Heart left ventricle (tissue), 13 donors: ENCODE results near the gene SLC6A11.

ENCODE experiments used
- POLR2A ChIP-seq, 2 donors: fragments of 450-650 bp; IDR thresholded peaks; one replicate each; pipeline ENCODE4 v1.6.1; 2017; ENCODE audit warnings: antibody characterized with exemption in 2 of 2, mild to moderate bottlenecking in 2 of 2, moderate library complexity in 2 of 2
- TF ChIP-seq, protein P1 (sequence below), 12 donors: fragments of 200-600 bp; sonication (generic) in 4 of 12; IDR thresholded peaks; one replicate each; pipeline versions ENCODE4 v1.5.0 to v1.8.0; 2018 to 2022; ENCODE audit warnings: antibody characterized with exemption in 12 of 12, mild to moderate bottlenecking in 5 of 12
- donor health status: ischemic (EF 13 %, LVEDD 7.1; RV severe dilation, severe dysfunction).
- donor health status: DM: no; HTN: yes; CAD: no.
- donor health status: DM: no; HTN: no; CAD: no.
- donor health status: ischemic (EF 25% LVEDD 6.9; RV normal size, moderate dysfunction).
- donor health status: ischemic (EF 25% LVEDD 5.7; RV mildly dilated, moderate dysfunction).
- donor health status: ischemic (EF 35%, LVEDD 5.7; RV mildly dilated, moderate dysfunction).
- donor health status: nonischemic (EF 11% LVEDD 7.7; RV severe dilation, severe dysfunction).
- donor health status: DM: yes; HTN: yes; CAD: no.
- donor health status: PGD.
- donor health status: ischemic (EF 29% LVEDD 5.4; RV normal size, mild dysfunction).
- donor health status: nonischemic (EF 23%, LVEDD 6.1; RV moderate dilation, normal function).

DNA sequence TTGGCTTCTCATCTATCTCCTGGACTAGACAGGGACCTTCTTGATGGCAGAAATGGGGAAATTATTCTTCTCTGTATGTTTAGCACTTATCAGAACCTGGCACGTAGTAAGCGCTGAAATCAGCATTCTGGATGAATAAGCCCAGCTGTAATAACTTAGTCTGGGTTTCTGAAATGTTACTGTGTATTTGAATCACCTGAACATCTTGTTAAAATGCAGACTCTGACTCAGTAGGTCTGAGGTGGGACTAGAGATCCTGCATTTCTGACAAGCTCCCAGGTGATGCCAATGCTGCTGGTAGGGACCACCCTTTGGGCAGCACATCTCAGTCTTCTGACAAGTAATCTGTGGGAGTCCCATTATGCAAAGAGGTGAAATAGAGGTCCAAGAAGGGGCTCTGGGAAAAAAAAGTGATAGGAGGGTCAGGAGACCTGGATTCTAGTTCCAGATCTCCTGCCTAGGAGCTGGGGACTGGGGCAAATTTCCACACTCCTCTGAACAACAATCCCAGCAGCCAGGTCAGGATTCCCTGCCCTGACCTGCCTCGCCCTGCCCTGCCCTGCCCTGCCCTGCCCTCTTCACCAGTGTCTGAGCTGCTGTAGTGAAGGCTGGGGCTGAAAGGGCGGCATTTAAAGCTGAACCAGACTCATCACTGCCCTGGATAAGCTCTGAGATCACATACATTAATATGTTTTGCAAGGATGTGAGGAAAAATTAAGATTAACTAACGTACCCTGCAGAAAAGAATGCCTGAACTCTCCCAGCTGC lies 17.2 kb upstream of the SLC6A11 start:
- TF ChIP-seq POLR2A (IDR thresholded peaks at IDR 0.05): no peak
- TF ChIP-seq, protein P1, sequence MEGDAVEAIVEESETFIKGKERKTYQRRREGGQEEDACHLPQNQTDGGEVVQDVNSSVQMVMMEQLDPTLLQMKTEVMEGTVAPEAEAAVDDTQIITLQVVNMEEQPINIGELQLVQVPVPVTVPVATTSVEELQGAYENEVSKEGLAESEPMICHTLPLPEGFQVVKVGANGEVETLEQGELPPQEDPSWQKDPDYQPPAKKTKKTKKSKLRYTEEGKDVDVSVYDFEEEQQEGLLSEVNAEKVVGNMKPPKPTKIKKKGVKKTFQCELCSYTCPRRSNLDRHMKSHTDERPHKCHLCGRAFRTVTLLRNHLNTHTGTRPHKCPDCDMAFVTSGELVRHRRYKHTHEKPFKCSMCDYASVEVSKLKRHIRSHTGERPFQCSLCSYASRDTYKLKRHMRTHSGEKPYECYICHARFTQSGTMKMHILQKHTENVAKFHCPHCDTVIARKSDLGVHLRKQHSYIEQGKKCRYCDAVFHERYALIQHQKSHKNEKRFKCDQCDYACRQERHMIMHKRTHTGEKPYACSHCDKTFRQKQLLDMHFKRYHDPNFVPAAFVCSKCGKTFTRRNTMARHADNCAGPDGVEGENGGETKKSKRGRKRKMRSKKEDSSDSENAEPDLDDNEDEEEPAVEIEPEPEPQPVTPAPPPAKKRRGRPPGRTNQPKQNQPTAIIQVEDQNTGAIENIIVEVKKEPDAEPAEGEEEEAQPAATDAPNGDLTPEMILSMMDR (IDR thresholded peaks at IDR 0.05): no peak
